HG03097 (cell line): Measurements from ENCODE around the gene PRPF19.

Experiments used
- ATAC-seq: cut with Tn5 transposase; IDR thresholded peaks from one replicate; pipeline ENCODE4 v1.9.1; 2021; ENCODE audit not compliant: unreplicated experiment, low FRiP score

Gene PRPF19

GRCh38 chr11:60906132-60906972 is at the start of gene PRPF19:
TSS of gene PRPF19 (minus strand) at chr11:60906585. CDS start at chr11:60906382, 203 bp downstream.
- peak; percentile 69 for ATAC-seq

DNA sequence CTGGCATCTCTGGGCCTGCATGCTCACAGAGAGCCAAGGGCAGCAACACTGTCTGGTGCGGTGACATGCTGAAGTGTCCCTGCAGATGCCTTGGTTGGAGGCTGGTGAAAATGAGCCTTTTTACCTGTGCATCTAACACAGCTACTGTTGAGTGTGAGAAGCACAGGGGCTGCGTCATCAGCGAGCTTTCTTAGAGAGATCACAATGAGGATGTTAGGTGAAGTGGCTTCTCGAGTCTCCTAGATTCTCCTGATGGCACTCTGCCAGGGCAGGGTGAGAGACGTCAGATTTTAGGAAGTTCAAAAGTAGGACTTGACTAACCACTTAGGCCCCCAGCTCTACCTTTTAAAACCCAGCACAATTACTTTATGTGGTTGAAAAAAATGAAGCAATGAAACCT is 49.2 kb upstream of the PRPF19 start:
- no peak for ATAC-seq

DNA sequence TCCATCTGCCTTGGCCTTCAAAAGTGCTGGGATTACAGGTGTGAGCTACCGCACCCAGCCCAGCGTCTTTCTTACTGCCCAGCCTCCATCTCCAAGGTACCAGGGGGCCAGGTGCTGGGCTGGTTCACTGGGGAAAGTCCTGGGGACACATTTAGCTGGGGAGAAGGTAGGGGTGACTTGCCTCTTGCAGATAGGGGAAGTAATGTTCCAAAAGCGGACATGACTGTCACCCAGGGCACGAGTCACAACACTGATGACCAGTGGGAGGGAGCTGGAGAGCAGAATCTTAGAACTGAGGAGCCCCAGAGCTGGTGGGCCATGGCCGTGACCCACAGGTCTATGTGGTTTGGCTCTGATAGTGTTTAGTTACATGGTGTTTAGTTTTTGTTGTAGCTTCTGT is 48.0 kb upstream of the PRPF19 start:
- no peak for ATAC-seq

GRCh38 chr11:60953781-60954180 is 47.4 kb upstream of the PRPF19 start:
- no peak for ATAC-seq

DNA sequence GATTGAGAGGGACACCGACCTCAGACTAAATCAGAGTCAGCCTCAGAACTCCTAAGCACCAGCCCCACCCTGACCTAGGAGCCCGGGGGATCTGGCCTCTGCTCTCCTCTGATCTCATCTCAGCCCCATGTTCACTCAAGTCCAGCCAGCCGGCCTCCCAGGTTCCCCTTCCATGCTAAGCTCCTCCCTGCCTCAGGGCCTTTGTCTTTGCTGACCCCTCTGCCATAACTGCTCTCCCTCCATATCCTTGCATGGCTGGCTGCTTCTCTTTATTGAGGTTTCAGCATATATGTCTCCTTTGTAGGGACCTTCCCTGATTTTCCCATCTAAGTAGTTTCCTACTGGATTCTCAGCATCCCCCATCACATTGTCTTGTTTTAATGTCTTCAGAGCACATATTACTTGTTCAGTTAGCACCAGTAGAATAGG is 46.4 kb upstream of the PRPF19 start:
- ATAC-seq: no peak

DNA sequence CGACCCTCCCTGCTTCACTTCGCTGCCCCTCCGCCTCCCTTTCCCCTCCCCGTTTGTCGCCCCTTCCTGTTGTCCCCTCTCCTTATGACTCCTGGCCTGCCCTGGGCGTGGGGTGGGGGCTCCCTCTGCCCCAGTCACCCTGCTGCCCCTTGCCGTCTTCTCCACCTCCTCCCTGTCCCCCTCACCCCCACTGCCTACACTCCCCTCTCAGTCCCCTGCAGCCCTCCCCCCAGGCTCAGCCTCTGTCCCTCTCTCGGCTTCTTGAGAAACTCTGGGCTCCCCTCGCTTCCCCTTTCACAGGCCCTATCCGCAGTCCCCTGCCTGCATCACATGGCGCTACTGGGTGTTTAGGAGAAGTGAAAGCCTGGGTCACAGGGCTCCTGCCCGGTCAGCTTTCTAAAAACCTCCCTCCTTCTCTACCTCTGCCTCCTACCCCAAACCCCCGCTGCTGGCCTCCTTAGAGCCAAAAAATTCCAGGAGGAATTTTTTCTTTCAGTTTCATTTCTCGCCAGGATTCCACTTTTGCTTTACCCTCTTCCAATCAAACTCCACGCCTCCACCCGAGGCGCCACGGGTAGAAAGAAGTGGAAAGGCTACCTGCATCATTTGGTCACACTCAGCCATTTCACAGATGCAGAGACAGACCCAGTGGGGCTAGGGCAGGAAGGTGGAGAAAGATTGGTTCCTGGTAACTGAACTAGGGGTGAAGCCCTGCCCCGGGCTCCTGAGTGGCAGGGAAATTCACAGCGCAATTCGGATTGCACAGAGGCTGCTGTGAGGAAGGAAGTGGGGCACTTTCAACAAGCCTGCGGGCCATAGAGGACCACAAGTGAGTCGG is 45.7 kb upstream of the PRPF19 start, which contains the start of gene SLC15A3:
TSS of gene SLC15A3 (minus strand) at position 273 of the 838 bp plus-strand sequence. CDS start 625 bp downstream, outside the sequence.
- ATAC-seq: peak; percentile 50

GRCh38 chr11:60951606-60951903 is 45.2 kb upstream of the PRPF19 start:
- no peak for ATAC-seq

GRCh38 chr11:60950933-60951605 is 44.7 kb upstream of the PRPF19 start:
- no peak for ATAC-seq

- ATAC-seq: no peak
Measured at GRCh38 chr11:60950024-60950423, 43.6 kb upstream of the PRPF19 start.

- ATAC-seq: no peak
Measured at GRCh38 chr11:60948250-60948649, 41.9 kb upstream of the PRPF19 start.

GRCh38 chr11:60947700-60948099 is 41.3 kb upstream of the PRPF19 start:
- no peak for ATAC-seq

DNA sequence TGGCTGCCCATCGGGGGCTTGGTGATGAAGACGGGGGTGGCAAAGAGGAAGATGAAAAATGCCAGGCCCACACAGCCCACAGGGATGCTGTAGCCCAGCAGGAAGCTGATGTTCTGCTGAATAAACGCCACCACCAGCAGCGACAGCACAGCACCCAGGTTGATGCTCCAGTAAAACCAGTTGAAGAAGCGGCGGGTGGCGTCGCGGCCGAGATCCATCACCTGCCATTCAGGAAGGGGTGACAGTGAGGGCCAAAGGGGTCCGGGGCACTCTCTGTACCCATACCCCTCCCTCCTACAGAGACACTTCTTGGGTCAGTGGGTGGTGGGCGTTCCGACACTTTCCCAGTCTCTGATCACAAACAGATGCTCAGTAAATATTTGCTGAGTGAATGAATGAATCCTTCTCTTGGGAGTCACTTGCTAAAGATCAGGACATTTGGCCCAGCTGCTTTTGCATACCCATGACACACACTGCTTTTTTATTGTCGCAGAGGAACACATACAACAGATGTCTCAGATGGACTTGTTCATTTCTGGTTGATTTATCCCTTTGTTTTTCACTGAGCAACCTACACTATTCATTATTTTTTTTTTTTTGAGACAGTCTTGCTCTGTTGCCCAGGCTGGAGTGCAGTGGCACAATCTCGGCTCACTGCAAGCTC is 40.3 kb upstream of the PRPF19 start:
- no peak for ATAC-seq

- no peak for ATAC-seq
Measured at GRCh38 chr11:60945295-60945667, 38.9 kb upstream of the PRPF19 start.

GRCh38 chr11:60944490-60945294 is 38.3 kb upstream of the PRPF19 start:
- ATAC-seq: no peak

DNA sequence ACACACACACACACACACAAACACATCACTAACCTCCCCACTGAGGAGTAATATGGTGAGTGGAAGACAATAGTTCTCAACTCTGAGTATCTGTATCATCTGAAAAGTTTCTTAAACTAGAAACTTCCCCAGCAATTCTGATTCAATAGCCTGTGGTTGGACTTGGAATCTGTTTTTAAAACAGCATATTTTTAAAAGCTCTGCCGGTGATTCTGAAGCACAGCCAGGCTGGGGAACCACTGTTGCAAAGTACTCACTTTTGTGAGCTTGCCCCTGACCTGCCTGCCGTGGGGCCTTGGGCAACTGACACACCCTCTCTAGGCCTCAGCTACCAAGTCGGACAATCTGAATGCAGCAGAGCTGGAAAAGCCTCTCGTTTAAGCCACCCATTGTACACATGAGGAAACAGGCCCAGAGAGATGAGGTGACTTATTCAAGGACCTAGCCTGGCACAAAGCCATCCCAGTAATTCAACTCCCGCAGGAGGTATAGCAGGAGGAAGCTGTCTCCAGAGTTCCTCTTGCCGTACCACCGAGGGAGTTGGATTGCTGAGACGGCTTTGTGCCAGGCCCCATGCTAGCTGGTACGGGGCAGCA is 36.7 kb upstream of the PRPF19 start:
- ATAC-seq: no peak

- ATAC-seq: no peak
Measured at GRCh38 chr11:60942219-60942618, 35.8 kb upstream of the PRPF19 start.

- ATAC-seq: no peak
Measured at GRCh38 chr11:60941371-60942119, 35.2 kb upstream of the PRPF19 start.

GRCh38 chr11:60939855-60940254 is 33.5 kb upstream of the PRPF19 start:
- ATAC-seq: no peak

GRCh38 chr11:60939301-60939700 is 32.9 kb upstream of the PRPF19 start:
- ATAC-seq: no peak
